ENCODE data around the gene VASP.

Gene VASP

GRCh38 chr19:45473682-45474605, 33.3 kb upstream of the VASP start:
- no peak for DNase-seq (ENCODE audit: low read depth)

- DNase-seq (ENCODE audit: low read depth) = no peak
Observed at GRCh38 chr19:45474606-45475521, 32.4 kb upstream of the VASP start.

GRCh38 chr19:45475537-45476291, 31.6 kb upstream of the VASP start:
- no peak for DNase-seq (ENCODE audit: low read depth)

GRCh38 chr19:45476304-45476703, 31.0 kb upstream of the VASP start:
- no peak for DNase-seq (ENCODE audit: low read depth)

- DNase-seq (ENCODE audit: low read depth) = no peak
Observed at GRCh38 chr19:45477186-45477585, 30.1 kb upstream of the VASP start.

- no peak for DNase-seq (ENCODE audit: low read depth)
Observed at GRCh38 chr19:45477713-45478453, 29.4 kb upstream of the VASP start.

- DNase-seq (ENCODE audit: low read depth) = peak; percentile 95
Observed at GRCh38 chr19:45478454-45479238, 28.6 kb upstream of the VASP start.

- no peak for DNase-seq (ENCODE audit: low read depth)
Observed at GRCh38 chr19:45483033-45483432, 24.2 kb upstream of the VASP start.

GRCh38 chr19:45484273-45484945, 22.9 kb upstream of the VASP start:
- no peak for DNase-seq (ENCODE audit: low read depth)

- DNase-seq (ENCODE audit: low read depth) = peak; percentile 93
Observed at GRCh38 chr19:45485305-45486077, 21.8 kb upstream of the VASP start.

GRCh38 chr19:45488708-45489107, 18.6 kb upstream of the VASP start:
- no peak for DNase-seq (ENCODE audit: low read depth)

- no peak for DNase-seq (ENCODE audit: low read depth)
Observed at GRCh38 chr19:45489216-45489855, 17.9 kb upstream of the VASP start.

- DNase-seq (ENCODE audit: low read depth) = no peak
Observed at GRCh38 chr19:45492137-45492626, 15.1 kb upstream of the VASP start.

GRCh38 chr19:45492627-45493470, 14.4 kb upstream of the VASP start:
- no peak for DNase-seq (ENCODE audit: low read depth)

- DNase-seq (ENCODE audit: low read depth) = no peak
Observed at GRCh38 chr19:45494261-45494916, 12.9 kb upstream of the VASP start.

GRCh38 chr19:45495178-45495577, 12.1 kb upstream of the VASP start:
- DNase-seq (ENCODE audit: low read depth) = no peak

GRCh38 chr19:45496349-45496953, 10.8 kb upstream of the VASP start:
- DNase-seq (ENCODE audit: low read depth) = no peak
